Measurements from ENCODE around the gene KLF6. TPM values are rescaled to one million over a fixed set of nuclear protein-coding genes. Genes with fewer than 3 reads are reported as not detected.

Gene KLF6
- polyA plus RNA-seq, 3 donors: 45.5 to 58.0 (median 51.7) TPM

DNA sequence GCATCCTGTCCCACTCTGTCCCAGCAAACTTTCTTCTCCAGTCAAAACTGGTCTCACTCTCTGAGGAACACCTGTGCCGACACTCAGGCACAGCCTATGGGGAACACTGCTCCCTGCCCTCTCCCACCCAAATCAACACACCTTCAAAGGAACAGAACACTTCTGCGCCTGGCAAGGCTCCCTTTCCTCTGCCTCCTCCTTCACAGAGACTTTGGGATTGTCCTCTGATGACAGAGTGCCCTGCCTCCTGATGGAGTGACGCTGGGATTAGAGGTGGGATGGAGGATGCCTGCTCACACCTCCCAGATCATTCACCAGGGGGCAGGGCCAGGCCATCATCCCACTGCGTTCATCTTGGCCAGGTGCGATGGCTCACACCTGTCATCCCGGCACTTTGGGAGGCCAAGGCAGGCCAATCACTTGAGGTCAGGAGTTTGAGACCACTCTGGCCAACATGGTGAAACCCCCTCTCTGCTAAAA, 26.5 kb downstream of the KLF6 start:
- DNase-seq (ENCODE audit: low read depth in 3 of 3, low spot score in 2 of 3): no peak

DNA sequence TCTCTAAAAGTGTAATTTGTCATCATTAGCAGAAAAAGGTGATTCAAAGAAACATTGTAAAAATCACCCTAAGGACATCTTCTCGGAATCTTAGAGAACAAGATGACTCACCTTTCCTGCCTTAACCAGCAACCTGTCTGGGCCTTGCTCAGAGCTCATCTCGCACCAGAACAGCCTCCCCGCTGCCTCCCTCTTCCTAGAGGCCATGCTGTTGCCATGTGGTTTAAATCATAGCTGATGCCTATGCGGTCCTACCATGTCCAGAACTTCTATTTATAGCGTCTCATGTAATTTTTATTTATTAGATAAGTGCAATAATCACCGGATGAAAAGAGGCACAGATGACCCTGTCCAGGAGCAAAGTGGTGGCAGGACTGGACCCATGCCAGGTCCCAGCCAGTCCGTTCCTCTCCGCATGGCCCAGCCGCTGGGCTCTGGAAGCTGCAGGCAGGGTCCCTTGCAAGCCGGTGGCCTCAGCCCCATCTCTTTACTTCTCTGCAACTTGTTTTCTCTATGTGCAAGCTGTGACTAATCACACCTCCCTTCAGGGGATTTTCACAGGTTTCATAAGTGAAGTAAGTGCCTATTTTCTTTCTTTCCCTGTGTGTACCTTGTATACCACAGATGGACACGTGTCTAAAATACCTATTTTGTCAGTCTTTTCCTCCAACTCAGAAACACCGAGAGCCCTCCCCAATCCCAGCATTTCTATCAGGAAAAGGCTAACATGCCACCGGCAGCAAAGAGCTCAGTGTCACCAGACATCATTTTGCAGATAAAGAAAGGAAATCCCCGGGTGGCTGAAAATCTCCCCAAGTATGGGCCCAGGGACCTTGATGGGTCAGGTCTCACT, 27.1 kb downstream of the KLF6 start:
- DNase-seq (ENCODE audit: low read depth in 3 of 3, low spot score in 2 of 3): no peak

DNA sequence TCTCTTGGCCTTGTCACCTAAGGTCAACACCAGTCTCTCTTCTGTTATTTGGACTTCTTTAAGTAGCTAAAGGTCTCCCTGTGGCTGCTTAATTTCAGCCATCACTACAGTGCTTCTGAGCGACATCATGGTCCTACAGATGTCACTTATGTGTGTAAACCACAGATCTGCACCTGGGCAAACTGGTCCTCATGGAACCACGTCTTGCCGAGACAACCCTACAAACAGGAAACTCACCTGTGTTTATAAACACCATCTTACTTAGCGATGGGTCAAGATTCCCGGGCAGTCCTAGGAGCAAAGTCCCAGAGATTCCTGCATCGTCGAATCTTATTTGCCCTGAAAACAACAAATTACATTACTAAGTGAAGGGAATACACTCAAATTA, 27.8 kb downstream of the KLF6 start:
- DNase-seq (ENCODE audit: low read depth in 3 of 3, low spot score in 2 of 3): no peak

DNA sequence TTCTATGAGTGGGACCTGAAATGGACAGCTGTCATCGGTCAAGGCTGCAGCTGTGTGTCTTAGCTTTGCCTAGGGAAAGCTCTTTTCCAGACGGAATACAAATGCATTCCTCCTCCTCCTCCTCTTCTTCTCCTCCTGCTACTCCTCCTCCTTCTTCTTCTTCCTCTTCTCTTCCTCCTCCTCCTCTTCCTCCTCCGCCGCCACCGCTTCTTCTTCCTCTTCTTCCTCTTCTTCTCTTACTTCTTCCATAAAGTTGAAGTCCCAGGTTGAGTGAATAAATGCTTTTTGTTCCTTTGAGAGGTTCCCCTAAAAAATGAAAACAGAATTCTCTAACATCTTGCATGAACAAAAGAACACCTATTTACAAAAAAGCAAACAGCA, 28.7 kb downstream of the KLF6 start:
- DNase-seq (ENCODE audit: low read depth in 3 of 3, low spot score in 2 of 3): no peak

DNA sequence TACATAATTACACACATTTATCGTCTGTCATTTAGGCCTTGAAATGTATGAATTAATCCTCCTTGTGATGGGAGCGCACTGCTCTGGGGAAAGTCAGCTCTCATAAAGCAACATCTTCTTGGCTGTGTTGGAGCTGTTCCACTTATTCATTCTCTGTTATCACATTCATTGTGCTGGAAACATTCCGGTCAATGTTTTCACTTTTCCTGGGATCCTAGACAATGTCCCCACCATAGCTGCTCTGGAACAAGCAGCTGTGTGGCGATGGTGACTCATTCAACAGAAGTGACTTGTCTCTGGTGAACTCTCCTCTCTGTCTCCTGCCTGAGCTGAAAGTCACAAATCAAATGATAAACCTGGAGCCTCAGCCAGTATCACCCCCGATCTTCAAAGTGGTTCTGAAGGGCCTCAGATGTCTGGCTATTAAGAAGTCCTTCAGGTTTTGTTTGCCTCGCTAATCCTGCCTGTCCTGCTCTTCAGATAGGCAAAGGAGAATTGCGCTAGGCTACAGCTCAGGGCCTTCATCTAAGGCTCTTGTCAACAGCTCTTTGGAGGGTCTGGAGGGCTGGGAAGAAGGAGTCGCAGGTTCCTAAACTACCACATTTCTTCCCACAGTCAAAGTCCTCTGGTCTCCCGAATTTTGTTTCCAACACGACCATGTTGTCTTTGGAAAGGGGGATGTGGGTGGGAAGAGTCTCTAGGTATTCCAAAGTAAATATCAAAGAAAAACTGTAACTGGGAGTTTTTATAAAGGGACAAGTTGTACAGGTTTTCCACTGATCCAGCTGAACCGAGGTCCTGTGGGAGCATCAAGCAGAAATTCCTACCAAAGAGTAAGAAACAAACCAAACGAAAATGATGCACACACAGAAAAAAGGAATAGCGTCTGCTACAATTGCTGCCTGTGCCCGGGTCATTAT, 29.3 kb downstream of the KLF6 start:
- DNase-seq (ENCODE audit: low read depth in 3 of 3, low spot score in 2 of 3): no peak

DNA sequence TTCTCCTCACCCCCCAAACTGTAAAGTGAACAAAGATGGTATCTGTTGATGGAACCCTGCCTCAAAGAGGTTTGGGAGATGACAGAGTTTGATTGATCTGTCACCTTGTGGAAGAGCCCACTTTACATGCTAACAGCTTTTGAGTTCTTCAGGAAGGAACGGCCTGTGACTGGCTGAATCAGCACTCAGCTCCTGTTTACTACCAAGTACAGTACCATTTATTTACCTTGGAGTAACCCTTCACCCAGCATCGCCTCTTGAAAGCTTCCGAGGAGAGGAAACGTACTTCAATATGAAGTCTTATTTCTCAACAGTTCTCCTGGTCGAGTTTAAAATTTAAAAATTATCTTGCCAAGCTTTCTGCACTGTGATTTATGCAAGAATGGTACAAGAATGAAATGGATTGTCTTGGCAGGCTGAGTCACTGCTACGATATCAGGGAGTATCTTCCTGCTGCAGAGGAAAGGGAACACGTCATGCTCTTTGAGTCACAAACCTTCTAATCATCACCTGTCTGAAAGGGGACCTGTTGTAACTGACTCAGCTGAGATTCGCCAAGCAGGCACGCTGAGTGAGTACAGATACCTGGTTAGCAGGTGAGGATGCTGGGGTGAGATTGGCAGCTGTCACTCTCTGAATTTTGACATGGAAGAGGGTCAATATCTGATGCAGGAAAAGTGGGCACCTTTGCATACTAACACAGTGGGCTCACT, 30.1 kb downstream of the KLF6 start:
- DNase-seq (ENCODE audit: low read depth in 3 of 3, low spot score in 2 of 3): no peak

DNA sequence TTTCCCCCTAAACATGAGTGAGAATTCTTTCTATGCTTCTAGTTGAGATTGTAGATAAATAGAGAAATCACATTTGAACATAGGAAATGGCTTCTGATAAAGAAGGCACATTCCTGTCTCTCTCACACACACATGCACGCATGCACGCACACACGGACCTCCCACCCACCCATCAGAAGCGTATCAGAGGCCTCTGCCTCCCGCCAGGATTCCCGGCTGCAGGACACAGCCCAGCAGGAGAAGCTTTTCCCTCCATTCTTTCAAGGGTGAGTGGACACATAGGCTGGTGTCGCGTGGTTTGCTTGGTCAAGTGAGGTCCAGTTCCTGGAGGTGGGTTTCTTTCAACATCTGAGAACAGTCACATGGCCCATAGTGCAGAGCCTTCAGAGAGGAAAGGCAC, 34.2 kb downstream of the KLF6 start:
- DNase-seq (ENCODE audit: low read depth in 3 of 3, low spot score in 2 of 3): no peak

DNA sequence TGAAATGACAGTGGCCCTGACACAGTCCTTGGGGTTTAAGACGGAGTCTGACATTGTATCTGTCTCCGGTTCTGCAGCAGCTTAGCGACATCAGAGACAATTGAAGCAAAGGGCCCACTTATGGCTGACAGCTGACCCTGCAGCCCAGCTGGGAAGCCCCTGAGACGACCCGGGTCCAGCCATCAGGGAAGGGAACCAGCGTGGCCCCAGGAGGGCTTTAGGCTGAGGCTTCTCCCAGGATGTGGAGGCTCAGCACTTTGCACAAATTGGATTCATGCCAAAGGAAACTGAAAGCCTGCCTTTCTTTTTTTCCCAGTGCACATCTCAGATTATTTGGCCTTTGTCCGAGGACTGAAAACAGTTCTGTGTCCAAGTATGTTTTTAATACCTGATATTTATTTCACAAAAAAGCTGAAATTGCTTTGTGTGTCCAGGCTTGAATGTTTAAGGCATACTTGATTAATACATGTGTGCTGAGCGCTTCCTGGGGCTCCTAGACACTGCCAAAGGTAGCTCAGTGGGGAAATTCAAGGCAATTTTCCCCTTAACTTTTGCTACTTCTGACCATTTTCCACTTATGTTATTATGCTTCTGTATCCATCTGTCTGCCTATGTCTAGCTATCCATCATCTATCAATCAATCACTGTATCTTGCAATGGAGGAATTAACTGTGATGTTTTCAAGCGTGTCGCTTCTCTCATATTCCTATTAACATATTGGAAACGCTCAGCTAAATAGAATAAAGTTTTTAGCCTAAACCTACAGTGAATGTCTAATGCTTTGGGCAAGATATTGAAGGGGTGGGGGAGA, 34.8 kb downstream of the KLF6 start:
- no peak for DNase-seq (ENCODE audit: low read depth in 3 of 3, low spot score in 2 of 3)

DNA sequence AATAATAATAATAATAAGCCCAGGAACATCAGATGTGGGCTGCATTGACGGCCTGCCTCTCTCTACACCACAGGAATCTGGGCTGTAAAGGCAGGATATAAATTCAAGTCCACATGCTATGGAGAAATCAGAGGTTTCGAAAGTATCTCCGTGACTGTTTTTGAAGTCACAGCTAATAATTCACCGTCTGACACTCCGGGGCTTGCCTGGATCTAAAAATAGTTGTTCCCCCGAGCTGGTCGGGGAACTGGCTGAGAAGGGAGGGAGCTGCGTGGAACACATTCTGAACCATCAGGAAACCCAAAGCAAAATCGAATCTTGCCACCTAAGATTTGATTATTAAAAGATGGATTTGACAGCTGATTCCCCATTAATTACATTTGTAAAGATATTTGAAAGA, 35.4 kb downstream of the KLF6 start:
- DNase-seq (ENCODE audit: low read depth in 3 of 3, low spot score in 2 of 3): no peak

DNA sequence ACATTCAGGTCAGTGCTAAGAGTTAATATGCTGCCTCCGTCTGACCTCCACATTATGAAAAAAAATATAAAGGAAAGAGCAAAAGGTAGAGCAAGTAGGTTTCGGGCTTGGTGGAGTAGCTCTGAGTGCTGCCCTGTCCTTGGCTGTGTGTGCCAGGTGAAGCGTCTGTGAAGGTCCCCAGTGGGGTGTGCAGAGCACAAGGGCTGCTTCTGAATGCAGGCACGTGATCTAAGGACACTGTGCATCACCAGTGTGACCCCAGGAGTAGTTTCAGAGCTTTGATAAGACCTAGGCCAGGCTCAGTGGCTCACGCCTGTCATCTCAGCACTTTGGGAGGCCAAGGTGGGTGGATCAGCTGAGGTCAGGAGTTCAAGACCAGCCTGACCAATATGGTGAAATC, 36.0 kb downstream of the KLF6 start:
- no peak for DNase-seq (ENCODE audit: low read depth in 3 of 3, low spot score in 2 of 3)

DNA sequence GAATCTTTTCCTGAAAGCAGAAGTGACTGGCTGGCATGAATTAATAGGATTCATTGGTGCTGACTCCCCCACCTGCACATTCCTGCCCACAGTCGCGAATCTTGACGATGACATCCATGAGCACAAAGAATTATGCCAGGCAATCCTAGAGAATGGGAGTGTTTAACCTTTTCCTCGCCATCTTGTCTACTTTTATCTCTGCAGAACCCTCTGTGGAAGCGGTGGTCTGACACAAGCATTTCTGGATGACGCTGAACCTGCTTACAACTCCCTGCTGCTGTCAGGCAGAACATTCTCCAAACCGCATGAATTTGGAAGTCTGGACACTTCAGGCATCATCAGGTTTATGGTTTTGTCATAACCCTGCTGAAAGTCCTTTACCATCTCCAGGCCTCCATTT, 36.5 kb downstream of the KLF6 start:
- no peak for DNase-seq (ENCODE audit: low read depth in 3 of 3, low spot score in 2 of 3)

DNA sequence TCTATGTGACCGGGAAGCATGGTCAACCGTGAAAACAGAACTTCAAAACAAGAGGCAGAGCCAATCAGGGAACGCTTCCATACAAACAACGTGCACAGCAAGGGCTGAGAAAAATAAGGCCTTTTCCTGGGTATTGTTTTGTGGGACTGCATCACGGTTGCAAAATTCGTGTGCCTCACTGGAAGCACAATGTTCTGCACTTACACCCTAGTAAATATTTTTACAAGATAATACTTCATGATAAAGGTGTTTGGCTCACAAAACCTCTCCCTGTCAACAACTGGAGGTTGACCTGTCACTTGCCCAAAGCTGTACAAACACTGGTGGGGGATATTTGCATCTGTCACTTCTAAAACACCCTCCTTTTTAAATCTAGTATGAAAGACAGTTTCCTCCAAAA, 37.0 kb downstream of the KLF6 start:
- DNase-seq (ENCODE audit: low read depth in 3 of 3, low spot score in 2 of 3): no peak

DNA sequence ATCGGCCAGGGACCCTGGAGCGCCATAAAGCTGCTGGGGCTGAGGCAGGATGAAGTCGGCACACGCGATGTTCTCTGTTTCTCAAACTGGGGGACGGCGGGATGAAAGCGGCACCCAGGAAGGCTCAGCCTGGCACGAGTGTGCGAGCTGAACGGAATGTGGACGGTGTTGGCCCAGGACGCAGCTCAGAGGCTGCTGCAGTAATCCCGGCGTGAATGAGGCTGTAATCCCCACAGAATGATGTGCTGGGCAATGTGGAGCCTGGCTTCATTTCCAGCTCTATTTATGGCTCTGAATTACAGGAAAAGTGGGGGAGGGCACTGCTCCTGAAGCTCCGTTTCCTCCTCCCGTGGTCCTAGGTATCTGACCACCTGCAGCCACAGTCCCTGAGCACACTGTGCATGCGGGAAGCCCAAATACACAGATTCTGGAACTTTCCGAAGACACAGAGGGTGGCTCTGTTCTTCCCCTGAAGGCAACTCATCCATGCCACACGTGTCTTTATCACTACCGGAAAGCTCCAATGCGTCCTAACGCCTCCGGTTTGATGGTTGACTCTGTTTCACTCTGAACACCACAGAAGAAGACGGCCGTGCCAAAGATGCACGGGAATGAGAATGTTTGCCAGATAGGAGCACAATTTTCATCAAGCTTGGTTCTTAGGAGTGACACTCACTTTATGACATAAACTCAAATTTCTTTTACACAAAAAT, 37.6 kb downstream of the KLF6 start:
- DNase-seq (ENCODE audit: low read depth in 3 of 3, low spot score in 2 of 3): no peak

DNA sequence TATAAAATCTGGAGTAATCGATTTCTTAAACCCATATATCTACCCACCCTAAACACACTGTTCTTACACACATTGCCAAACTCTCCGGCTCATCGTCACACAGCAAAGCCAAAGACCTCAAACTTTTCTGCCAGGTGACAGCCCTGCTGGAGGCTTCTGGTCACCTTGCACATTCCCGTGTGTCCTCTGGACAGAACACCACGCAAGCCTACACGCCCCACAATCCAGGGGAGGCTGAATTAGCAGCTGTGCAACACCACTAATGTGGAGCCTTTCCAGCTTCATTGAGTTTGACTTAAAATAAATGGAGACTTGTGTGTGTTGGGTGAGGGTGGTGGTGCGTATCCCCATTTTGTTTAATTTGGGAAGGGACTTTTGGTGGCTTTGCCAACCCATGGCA, 38.4 kb downstream of the KLF6 start:
- DNase-seq (ENCODE audit: low read depth in 3 of 3, low spot score in 2 of 3): no peak

DNA sequence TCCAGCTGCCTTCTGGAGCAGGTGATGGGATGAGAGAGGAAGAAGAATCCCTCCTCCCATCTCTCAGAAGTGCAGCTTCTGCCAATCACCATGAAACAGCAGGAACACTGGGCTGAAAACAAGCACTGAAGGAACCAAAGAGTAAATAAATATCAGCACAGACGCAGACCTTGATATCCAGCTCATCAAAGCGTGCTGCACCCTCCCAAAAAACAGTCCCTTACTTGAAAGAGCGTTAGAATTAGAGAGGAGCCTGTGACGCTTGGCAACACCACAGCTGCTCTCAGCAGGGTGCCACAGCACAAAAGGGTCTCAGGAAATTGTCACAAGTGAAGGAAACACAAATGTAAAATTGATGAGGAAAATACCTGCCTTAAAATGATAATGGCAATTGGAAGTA, 39.5 kb downstream of the KLF6 start:
- DNase-seq (ENCODE audit: low read depth in 3 of 3, low spot score in 2 of 3): no peak

DNA sequence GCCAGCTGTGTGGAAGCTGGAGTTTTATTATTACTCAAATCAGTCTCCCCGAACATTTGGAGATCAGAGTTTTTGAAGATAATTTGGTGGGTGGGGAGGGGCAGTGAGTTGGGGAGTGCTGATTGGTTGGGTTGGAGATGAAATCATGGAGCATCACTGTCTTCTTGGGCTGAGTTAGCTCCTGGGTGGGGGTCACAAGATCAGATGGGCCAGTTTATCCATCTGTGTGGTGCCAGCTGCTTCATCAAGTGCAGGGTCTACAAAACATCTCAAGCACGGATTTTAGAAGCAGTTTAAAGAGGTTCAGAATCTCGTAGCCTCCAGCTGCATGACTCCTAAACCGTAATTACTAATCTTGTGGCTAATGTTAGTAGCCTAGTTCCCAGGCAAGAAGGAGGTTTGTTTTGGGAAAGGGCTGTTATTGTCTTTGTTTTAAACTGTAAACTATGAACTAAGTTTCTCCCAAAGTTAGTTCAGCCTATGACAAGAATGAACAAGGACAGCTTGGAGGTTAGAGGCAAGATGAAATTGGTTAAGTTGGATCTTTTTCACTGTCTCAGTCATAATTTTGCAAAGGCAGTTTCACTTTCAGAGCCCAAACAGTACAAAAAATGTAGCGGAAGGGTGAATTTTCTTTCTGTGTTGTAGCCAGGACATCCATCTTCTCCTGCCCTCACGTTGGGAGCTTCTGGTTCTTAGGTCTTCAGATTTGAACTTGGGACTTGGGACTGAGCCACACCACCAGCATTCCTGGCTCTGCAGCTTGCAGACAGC, 43.1 kb downstream of the KLF6 start:
- no peak for DNase-seq (ENCODE audit: low read depth in 3 of 3, low spot score in 2 of 3)

DNA sequence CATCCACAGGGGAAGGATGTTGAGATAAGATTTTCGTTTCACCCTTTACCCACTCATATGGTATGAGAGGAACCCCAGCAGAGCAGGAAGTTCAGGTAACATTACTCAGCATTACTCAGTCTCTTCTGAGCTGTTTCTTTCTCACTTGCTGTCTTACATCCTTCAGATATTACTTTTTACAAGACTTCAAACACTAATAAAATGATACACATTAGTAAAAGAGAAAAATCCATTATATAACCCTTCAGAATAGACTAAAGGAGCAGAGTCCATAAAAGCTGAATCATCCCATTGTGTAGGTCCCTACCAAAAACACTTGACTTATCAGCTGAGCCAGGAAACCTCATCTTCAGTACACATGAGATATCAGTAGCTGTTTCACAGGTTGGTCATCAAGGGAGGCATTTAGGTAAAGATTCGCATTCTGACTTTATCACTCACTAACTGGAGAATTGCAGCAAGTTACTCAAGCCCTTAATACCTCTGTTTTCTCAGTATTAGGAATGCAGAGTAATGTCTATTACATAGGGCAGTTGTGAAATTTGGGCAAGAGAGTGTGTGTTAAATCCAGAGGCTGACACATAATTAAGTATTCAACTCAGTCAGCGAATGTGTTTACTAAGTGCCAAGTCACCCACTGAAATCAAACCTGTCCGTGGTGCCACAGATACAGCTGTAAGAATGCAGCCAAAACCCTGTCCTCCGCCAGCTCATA, 44.7 kb downstream of the KLF6 start:
- DNase-seq (ENCODE audit: low read depth in 3 of 3, low spot score in 2 of 3): no peak

DNA sequence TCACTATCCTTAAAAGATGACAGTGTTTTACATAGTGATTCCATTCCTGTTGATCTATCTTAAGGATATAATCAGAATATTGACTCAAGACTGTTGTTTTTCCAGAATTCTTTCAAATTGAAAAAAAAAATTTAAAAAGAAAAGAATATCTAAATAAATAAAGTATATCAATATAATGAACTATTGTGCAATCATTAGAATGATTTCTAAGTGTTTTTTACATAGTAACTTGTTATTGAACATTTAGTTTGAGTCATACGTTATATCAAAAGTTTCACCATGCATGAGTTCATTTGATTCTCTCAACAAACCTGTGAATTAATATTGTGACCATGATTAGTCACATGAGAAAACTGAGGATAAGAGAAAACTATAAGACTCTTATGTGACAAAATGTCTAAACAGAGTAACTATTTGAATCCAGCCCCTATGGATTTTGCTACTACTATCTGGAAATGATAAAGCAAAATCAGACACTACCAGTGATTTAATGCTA, 46.1 kb downstream of the KLF6 start:
- DNase-seq (ENCODE audit: low read depth in 3 of 3, low spot score in 2 of 3): no peak
